HG02610 (cell line): ENCODE results near the gene IGFBP7.
"Not testable (repeated sequence)": the region's sequence is repeated elsewhere in the genome, so short reads cannot be mapped to it uniquely, and the experiment has no call there.

Experiments used
- ATAC-seq: cut with Tn5 transposase; IDR thresholded peaks from one replicate; pipeline ENCODE4 v1.9.1; 2021; ENCODE audit warnings: mild to moderate bottlenecking, moderate library complexity; ENCODE audit not compliant: unreplicated experiment

The IGFBP7 gene

GRCh38 chr4:57075367-57075766, 34.8 kb downstream of the IGFBP7 start:
- ATAC-seq = no peak

- ATAC-seq = no peak
Measured at GRCh38 chr4:57074744-57075143, 35.4 kb downstream of the IGFBP7 start.

GRCh38 chr4:57073559-57073958, 36.6 kb downstream of the IGFBP7 start:
- ATAC-seq = no peak

- no peak for ATAC-seq
Measured at GRCh38 chr4:57071326-57071725, 38.9 kb downstream of the IGFBP7 start.

GRCh38 chr4:57070461-57070860, 39.7 kb downstream of the IGFBP7 start:
- ATAC-seq = no peak

GRCh38 chr4:57068237-57068981, 41.8 kb downstream of the IGFBP7 start:
- no peak for ATAC-seq

GRCh38 chr4:57065730-57066482, 44.3 kb downstream of the IGFBP7 start:
- ATAC-seq = no peak

- no peak for ATAC-seq
Measured at GRCh38 chr4:57064811-57065711, 45.1 kb downstream of the IGFBP7 start.

GRCh38 chr4:57064120-57064519, 46.1 kb downstream of the IGFBP7 start:
- no peak for ATAC-seq

- ATAC-seq = no peak
Measured at GRCh38 chr4:57063518-57063917, 46.7 kb downstream of the IGFBP7 start.

- no peak for ATAC-seq
Measured at GRCh38 chr4:57061395-57061794, 48.8 kb downstream of the IGFBP7 start.

GRCh38 chr4:57060717-57061067, 49.5 kb downstream of the IGFBP7 start:
- ATAC-seq = not testable (repeated sequence)

- ATAC-seq = no peak
Measured at GRCh38 chr4:57059890-57060716, 50.1 kb downstream of the IGFBP7 start.

- no peak for ATAC-seq
Measured at GRCh38 chr4:57055886-57056285, 54.3 kb downstream of the IGFBP7 start.

- ATAC-seq = no peak
Measured at GRCh38 chr4:57053508-57053907, 56.7 kb downstream of the IGFBP7 start.

GRCh38 chr4:57051524-57051923, 58.7 kb downstream of the IGFBP7 start:
- no peak for ATAC-seq

GRCh38 chr4:57051095-57051494, 59.1 kb downstream of the IGFBP7 start:
- ATAC-seq = no peak

GRCh38 chr4:57048590-57049304, 61.4 kb downstream of the IGFBP7 start:
- no peak for ATAC-seq

- not testable (repeated sequence) for ATAC-seq
Measured at GRCh38 chr4:57047046-57047445, 63.1 kb downstream of the IGFBP7 start.

- ATAC-seq = no peak
Measured at GRCh38 chr4:57044996-57045395, 65.2 kb downstream of the IGFBP7 start.
